HepG2 (cell line): ENCODE measurements around the gene ZFP36L2. TPM values are rescaled to one million over a fixed set of nuclear protein-coding genes. Genes with fewer than 3 reads are reported as not detected.
A peak's percentile ranks its signal among the peaks of the same experiment; 100 is the strongest.

Source experiments
- AFF4 ChIP-seq: sonication (generic); formaldehyde crosslinking; IDR thresholded peaks from 2 replicates; pipeline ENCODE4 v1.4.0; 2020; ENCODE audit warnings: missing genetic modification reagents
- AKNA ChIP-seq: sonication (generic); formaldehyde crosslinking; IDR thresholded peaks from 2 replicates; pipeline ENCODE4 v1.4.0; 2020; ENCODE audit warnings: missing genetic modification reagents, borderline replicate concordance
- ATAD3A ChIP-seq: sonication (generic); formaldehyde crosslinking; IDR thresholded peaks from 2 replicates; pipeline ENCODE4 v1.4.0; 2020; ENCODE audit warnings: missing genetic modification reagents
- CCAR2 ChIP-seq: fragments of 200-400 bp; formaldehyde crosslinking; optimal IDR thresholded peaks from 2 replicates; pipeline ENCODE3; 2018; ENCODE audit warnings: low read depth, mild to moderate bottlenecking, low read length, moderate library complexity
- ELF1 ChIP-seq: sonication (generic); formaldehyde crosslinking; IDR thresholded peaks from 2 replicates; pipeline ENCODE4 v1.4.0; 2020; ENCODE audit warnings: missing genetic modification reagents
- NFIB ChIP-seq: sonication (generic); formaldehyde crosslinking; IDR thresholded peaks from 2 replicates; pipeline ENCODE4 v1.9.0; 2021; ENCODE audit warnings: missing genetic modification reagents, mild to moderate bottlenecking, borderline replicate concordance
- RARG ChIP-seq: sonication (generic); formaldehyde crosslinking; IDR thresholded peaks from 2 replicates; pipeline ENCODE4 v1.4.0; 2020; ENCODE audit warnings: low read depth, mild to moderate bottlenecking, missing genetic modification reagents
- polyA plus RNA-seq, 8 experiments: library from polyadenylated mRNA; depleted of rRNA in 3 of 8; stranded (reverse) in 7 of 8; unstranded in 1 of 8; fragments of >200 nt; fragmentation: Illumina TruSeq in 4 of 8; extraction: Trizol in 4 of 8; gene quantifications; 2 replicates each; pipeline versions ENCODE4 v1.2.1 to v1.2.3, GENCODE V29; 2011 to 2016; ENCODE audit warnings: low read depth in 4 of 8, missing spikeins in 1 of 8, mixed read lengths in 1 of 8; ENCODE audit not compliant: insufficient read depth in 1 of 8
- total RNA-seq, 5 experiments: library from RNA; depleted of rRNA; stranded (reverse); fragments of >200 nt; fragmentation: Illumina TruSeq; extraction: Trizol; gene quantifications; 2 replicates each; pipeline ENCODE4 v1.2.3, GENCODE V29; 2016; ENCODE audit warnings: low read depth in 1 of 5
- TF ChIP-seq, protein P1 (sequence below): sonication (generic); formaldehyde crosslinking; IDR thresholded peaks from 2 replicates; pipeline ENCODE4 v1.8.0; 2023; ENCODE audit warnings: mild to moderate bottlenecking, missing genetic modification reagents
- TF ChIP-seq, protein P2 (sequence below): sonication (generic); formaldehyde crosslinking; IDR thresholded peaks from 2 replicates; pipeline ENCODE4 v1.5.0; 2020; ENCODE audit warnings: mild to moderate bottlenecking, missing genetic modification reagents
- TF ChIP-seq, protein P3 (sequence below): sonication (generic); formaldehyde crosslinking; IDR thresholded peaks from 2 replicates; pipeline ENCODE4 v1.4.0; 2020; ENCODE audit warnings: mild to moderate bottlenecking, missing genetic modification reagents, borderline replicate concordance

The ZFP36L2 gene
- total and polyA plus RNA-seq, 2 of the 13 experiments (the other 11 are each of a cell fraction or from before 2014, with no cell fraction given), result 11.2 to 21.8 TPM

GRCh38 chr2:43219383-43220228, 6.8 kb downstream of the ZFP36L2 start (continued):
- TF ChIP-seq, protein P1, sequence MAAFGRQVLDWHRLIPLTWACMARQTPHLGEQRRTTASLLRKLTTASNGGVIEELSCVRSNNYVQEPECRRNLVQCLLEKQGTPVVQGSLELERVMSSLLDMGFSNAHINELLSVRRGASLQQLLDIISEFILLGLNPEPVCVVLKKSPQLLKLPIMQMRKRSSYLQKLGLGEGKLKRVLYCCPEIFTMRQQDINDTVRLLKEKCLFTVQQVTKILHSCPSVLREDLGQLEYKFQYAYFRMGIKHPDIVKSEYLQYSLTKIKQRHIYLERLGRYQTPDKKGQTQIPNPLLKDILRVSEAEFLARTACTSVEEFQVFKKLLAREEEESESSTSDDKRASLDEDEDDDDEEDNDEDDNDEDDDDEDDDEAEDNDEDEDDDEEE (CRISPR knock-in tag), result peak; percentile 97; the same call in 1 of the 2 replicates
- TF ChIP-seq AFF4 (CRISPR knock-in tag), result no peak; the same call in 1 of the 2 replicates
- no peak for TF ChIP-seq ATAD3A (CRISPR knock-in tag)
- TF ChIP-seq NFIB (CRISPR knock-in tag), result no peak
- no peak for TF ChIP-seq CCAR2
- peak; percentile 83 for TF ChIP-seq ELF1 (CRISPR knock-in tag)
- no peak; the same call in 1 of the 2 replicates for TF ChIP-seq AKNA (CRISPR knock-in tag)
- TF ChIP-seq, protein P2, sequence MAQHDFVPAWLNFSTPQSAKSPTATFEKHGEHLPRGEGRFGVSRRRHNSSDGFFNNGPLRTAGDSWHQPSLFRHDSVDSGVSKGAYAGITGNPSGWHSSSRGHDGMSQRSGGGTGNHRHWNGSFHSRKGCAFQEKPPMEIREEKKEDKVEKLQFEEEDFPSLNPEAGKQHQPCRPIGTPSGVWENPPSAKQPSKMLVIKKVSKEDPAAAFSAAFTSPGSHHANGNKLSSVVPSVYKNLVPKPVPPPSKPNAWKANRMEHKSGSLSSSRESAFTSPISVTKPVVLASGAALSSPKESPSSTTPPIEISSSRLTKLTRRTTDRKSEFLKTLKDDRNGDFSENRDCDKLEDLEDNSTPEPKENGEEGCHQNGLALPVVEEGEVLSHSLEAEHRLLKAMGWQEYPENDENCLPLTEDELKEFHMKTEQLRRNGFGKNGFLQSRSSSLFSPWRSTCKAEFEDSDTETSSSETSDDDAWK (CRISPR knock-in tag), result no peak
- TF ChIP-seq RARG, result no peak
- TF ChIP-seq, protein P3, sequence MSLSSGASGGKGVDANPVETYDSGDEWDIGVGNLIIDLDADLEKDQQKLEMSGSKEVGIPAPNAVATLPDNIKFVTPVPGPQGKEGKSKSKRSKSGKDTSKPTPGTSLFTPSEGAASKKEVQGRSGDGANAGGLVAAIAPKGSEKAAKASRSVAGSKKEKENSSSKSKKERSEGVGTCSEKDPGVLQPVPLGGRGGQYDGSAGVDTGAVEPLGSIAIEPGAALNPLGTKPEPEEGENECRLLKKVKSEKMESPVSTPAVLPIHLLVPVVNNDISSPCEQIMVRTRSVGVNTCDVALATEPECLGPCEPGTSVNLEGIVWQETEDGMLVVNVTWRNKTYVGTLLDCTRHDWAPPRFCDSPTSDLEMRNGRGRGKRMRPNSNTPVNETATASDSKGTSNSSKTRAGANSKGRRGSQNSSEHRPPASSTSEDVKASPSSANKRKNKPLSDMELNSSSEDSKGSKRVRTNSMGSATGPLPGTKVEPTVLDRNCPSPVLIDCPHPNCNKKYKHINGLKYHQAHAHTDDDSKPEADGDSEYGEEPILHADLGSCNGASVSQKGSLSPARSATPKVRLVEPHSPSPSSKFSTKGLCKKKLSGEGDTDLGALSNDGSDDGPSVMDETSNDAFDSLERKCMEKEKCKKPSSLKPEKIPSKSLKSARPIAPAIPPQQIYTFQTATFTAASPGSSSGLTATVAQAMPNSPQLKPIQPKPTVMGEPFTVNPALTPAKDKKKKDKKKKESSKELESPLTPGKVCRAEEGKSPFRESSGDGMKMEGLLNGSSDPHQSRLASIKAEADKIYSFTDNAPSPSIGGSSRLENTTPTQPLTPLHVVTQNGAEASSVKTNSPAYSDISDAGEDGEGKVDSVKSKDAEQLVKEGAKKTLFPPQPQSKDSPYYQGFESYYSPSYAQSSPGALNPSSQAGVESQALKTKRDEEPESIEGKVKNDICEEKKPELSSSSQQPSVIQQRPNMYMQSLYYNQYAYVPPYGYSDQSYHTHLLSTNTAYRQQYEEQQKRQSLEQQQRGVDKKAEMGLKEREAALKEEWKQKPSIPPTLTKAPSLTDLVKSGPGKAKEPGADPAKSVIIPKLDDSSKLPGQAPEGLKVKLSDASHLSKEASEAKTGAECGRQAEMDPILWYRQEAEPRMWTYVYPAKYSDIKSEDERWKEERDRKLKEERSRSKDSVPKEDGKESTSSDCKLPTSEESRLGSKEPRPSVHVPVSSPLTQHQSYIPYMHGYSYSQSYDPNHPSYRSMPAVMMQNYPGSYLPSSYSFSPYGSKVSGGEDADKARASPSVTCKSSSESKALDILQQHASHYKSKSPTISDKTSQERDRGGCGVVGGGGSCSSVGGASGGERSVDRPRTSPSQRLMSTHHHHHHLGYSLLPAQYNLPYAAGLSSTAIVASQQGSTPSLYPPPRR, result no peak
